WTC11 (cell line): ENCODE data around the gene PRR19. TPM values are rescaled to one million over a fixed set of nuclear protein-coding genes. Genes with fewer than 3 reads are reported as not detected.

ENCODE experiments used
- CREB1 ChIP-seq: sonication (generic); formaldehyde crosslinking; IDR thresholded peaks from 2 replicates; pipeline ENCODE4 v1.8.0; 2023; ENCODE audit warnings: mild to moderate bottlenecking, missing genetic modification reagents
- CTCF ChIP-seq: fragments of 200-600 bp; IDR thresholded peaks from 2 replicates; pipeline ENCODE4 v1.8.0; 2022; ENCODE audit warnings: antibody characterized with exemption
- EMX1 ChIP-seq: fragments of 250-450 bp; sonication (Bioruptor Pico); IDR thresholded peaks from 2 replicates; pipeline ENCODE4 v1.8.0; 2021; ENCODE audit warnings: mild to moderate bottlenecking
- FOXP1 ChIP-seq: sonication (generic); formaldehyde crosslinking; IDR thresholded peaks from 2 replicates; pipeline ENCODE4 v1.8.0; 2022; ENCODE audit warnings: missing genetic modification reagents, mild to moderate bottlenecking, moderate library complexity, borderline replicate concordance
- GRHL2 ChIP-seq: fragments of 250-450 bp; sonication (Bioruptor Pico); IDR thresholded peaks from 2 replicates; pipeline ENCODE4 v1.8.0; 2022; ENCODE audit warnings: mild to moderate bottlenecking, moderate library complexity; ENCODE audit not compliant: insufficient replicate concordance, severe bottlenecking
- HMGA2 ChIP-seq: fragments of 250-450 bp; sonication (Bioruptor Pico); IDR thresholded peaks from 2 replicates; pipeline ENCODE4 v1.4.0; 2021; ENCODE audit warnings: mild to moderate bottlenecking, moderate library complexity
- MAX ChIP-seq: sonication (generic); formaldehyde crosslinking; IDR thresholded peaks from 2 replicates; pipeline ENCODE4 v1.8.0; 2022; ENCODE audit warnings: mild to moderate bottlenecking, missing genetic modification reagents
- NFE2L1 ChIP-seq: sonication (generic); formaldehyde crosslinking; IDR thresholded peaks from 2 replicates; pipeline ENCODE4 v1.8.1; 2023; ENCODE audit warnings: missing genetic modification reagents
- NR2C2 ChIP-seq: sonication (generic); formaldehyde crosslinking; IDR thresholded peaks from 2 replicates; pipeline ENCODE4 v1.8.0; 2022; ENCODE audit warnings: mild to moderate bottlenecking, missing genetic modification reagents
- NR3C1 ChIP-seq: sonication (generic); formaldehyde crosslinking; conservative IDR thresholded peaks from 2 replicates; pipeline ENCODE4 v1.8.1; 2023; ENCODE audit warnings: low read depth, mild to moderate bottlenecking, missing genetic modification reagents
- PREB ChIP-seq: sonication (generic); formaldehyde crosslinking; IDR thresholded peaks from 2 replicates; pipeline ENCODE4 v1.8.1; 2022; ENCODE audit warnings: mild to moderate bottlenecking, missing genetic modification reagents, moderate library complexity, borderline replicate concordance
- SP1 ChIP-seq: sonication (generic); formaldehyde crosslinking; conservative IDR thresholded peaks from 2 replicates; pipeline ENCODE4 v1.8.1; 2022; ENCODE audit warnings: missing genetic modification reagents
- TEAD1 ChIP-seq: sonication (generic); formaldehyde crosslinking; IDR thresholded peaks from 2 replicates; pipeline ENCODE4 v1.8.0; 2022; ENCODE audit warnings: mild to moderate bottlenecking, missing genetic modification reagents
- TP53 ChIP-seq: sonication (generic); formaldehyde crosslinking; IDR thresholded peaks from 2 replicates; pipeline ENCODE4 v1.8.1; 2023; ENCODE audit warnings: mild to moderate bottlenecking, missing genetic modification reagents
- ZBTB21 ChIP-seq: sonication (generic); formaldehyde crosslinking; IDR thresholded peaks from 2 replicates; pipeline ENCODE4 v1.8.1; 2023; ENCODE audit warnings: mild to moderate bottlenecking, missing genetic modification reagents, borderline replicate concordance
- ZNF138 ChIP-seq: sonication (generic); formaldehyde crosslinking; conservative IDR thresholded peaks from 2 replicates; pipeline ENCODE4 v1.8.1; 2022; ENCODE audit warnings: mild to moderate bottlenecking, moderate library complexity, missing genetic modification reagents
- ZNF219 ChIP-seq: sonication (generic); formaldehyde crosslinking; IDR thresholded peaks from 2 replicates; pipeline ENCODE4 v1.8.0; 2023; ENCODE audit warnings: missing genetic modification reagents, mild to moderate bottlenecking, borderline replicate concordance
- ZNF423 ChIP-seq: fragments of 250-450 bp; sonication (Bioruptor Pico); IDR thresholded peaks from 2 replicates; pipeline ENCODE4 v2.1.2; 2022; ENCODE audit warnings: mild to moderate bottlenecking, moderate library complexity
- ZNF425 ChIP-seq: fragments of 250-450 bp; sonication (Bioruptor Pico); conservative IDR thresholded peaks from 2 replicates; pipeline ENCODE4 v1.9.0; 2021; ENCODE audit warnings: mild to moderate bottlenecking
- total RNA-seq: library from RNA; stranded (reverse); gene quantifications from 3 replicates; pipeline ENCODE4 v1.2.3, GENCODE V29; 2021
- TF ChIP-seq, protein P1 (sequence below): fragments of 250-450 bp; sonication (Bioruptor Pico); IDR thresholded peaks from 2 replicates; pipeline ENCODE4 v1.9.0; 2021; ENCODE audit warnings: moderate library complexity, mild to moderate bottlenecking, inconsistent platforms, borderline replicate concordance
- TF ChIP-seq, protein P2 (sequence below): sonication (generic); formaldehyde crosslinking; IDR thresholded peaks from 2 replicates; pipeline ENCODE4 v1.8.0; 2023; ENCODE audit warnings: missing genetic modification reagents
- TF ChIP-seq, protein P3 (sequence below): sonication (generic); formaldehyde crosslinking; IDR thresholded peaks from 2 replicates; pipeline ENCODE4 v1.8.1; 2023; ENCODE audit warnings: mild to moderate bottlenecking, missing genetic modification reagents, moderate library complexity
- TF ChIP-seq, protein P4 (sequence below): sonication (generic); formaldehyde crosslinking; IDR thresholded peaks from 2 replicates; pipeline ENCODE4 v1.8.1; 2022; ENCODE audit warnings: mild to moderate bottlenecking, moderate library complexity, missing genetic modification reagents
- TF ChIP-seq, protein P5 (sequence below): sonication (generic); formaldehyde crosslinking; IDR thresholded peaks from 2 replicates; pipeline ENCODE4 v1.8.0; 2023; ENCODE audit warnings: missing genetic modification reagents, mild to moderate bottlenecking, borderline replicate concordance

The PRR19 gene
- total RNA-seq, 1 experiment from 2014 or later: 3.7 TPM

DNA sequence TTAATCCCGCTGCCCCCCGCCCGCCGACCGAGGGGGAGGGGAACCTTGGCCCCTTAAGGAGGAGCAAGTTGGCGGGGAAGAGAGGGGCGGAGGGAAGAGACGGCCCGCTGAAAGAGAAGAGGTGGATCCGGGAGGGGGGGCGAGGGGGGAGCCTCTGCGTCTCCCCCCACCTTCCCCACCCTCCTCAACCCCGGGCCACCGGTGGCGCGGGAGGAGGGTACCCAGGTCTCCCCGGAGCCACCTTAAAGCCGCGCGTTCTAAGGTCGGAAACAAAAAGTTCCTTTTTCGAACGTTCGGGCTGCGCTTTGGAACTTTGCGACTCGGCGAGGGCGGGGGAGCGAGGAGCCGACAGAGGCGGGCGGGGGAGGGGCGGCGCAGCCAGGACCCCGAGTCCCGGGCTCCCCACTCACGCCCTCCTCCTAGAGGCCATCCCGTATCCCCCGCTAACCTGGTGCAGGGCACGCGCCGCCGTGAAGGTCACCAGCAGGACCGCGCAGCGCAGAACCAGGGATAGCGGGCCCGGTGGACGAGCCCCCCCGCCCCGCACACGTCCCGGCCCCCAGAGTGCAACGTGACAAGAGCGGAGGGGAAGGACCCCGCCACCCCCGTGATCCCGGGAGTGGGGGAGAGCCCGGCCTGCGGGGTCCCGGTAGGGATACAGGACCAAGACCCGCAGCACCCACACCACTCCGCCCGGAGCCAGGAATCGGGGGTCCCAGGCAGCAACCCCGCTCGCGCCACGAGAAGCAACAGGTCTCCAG lies 47.7 kb upstream of the PRR19 start (continued):
- TF ChIP-seq, protein P1, sequence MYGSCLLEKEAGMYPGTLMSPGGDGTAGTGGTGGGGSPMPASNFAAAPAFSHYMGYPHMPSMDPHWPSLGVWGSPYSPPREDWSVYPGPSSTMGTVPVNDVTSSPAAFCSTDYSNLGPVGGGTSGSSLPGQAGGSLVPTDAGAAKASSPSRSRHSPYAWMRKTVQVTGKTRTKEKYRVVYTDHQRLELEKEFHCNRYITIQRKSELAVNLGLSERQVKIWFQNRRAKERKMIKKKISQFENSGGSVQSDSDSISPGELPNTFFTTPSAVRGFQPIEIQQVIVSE: no peak
- TF ChIP-seq ZBTB21 (no peak), CTCF (no peak), SP1 (CRISPR knock-in tag) (0 out of 2 replicates have a peak, but pooled peaks have one; percentile 25), PREB (CRISPR knock-in tag) (no peak), CREB1 (CRISPR knock-in tag) (no peak), NR2C2 (no peak), HMGA2 (CRISPR knock-in tag) (no peak), FOXP1 (CRISPR knock-in tag) (no peak), TEAD1 (0 out of 2 replicates have a peak, but pooled peaks have one; percentile 25), ZNF423 (CRISPR knock-in tag) (no peak), ZNF219 (CRISPR knock-in tag) (no peak), NFE2L1 (no peak), MAX (CRISPR knock-in tag) (0 out of 2 replicates have a peak, but pooled peaks have one; percentile 39), EMX1 (CRISPR knock-in tag) (no peak), NR3C1 (no peak), ZNF425 (CRISPR knock-in tag) (no peak), ZNF138 (no peak), TP53 (no peak), GRHL2 (CRISPR knock-in tag) (no peak)
- TF ChIP-seq, protein P2, sequence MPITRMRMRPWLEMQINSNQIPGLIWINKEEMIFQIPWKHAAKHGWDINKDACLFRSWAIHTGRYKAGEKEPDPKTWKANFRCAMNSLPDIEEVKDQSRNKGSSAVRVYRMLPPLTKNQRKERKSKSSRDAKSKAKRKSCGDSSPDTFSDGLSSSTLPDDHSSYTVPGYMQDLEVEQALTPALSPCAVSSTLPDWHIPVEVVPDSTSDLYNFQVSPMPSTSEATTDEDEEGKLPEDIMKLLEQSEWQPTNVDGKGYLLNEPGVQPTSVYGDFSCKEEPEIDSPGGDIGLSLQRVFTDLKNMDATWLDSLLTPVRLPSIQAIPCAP (CRISPR knock-in tag): no peak
- TF ChIP-seq, protein P3, sequence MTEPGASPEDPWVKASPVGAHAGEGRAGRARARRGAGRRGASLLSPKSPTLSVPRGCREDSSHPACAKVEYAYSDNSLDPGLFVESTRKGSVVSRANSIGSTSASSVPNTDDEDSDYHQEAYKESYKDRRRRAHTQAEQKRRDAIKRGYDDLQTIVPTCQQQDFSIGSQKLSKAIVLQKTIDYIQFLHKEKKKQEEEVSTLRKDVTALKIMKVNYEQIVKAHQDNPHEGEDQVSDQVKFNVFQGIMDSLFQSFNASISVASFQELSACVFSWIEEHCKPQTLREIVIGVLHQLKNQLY: no peak
- TF ChIP-seq, protein P4, sequence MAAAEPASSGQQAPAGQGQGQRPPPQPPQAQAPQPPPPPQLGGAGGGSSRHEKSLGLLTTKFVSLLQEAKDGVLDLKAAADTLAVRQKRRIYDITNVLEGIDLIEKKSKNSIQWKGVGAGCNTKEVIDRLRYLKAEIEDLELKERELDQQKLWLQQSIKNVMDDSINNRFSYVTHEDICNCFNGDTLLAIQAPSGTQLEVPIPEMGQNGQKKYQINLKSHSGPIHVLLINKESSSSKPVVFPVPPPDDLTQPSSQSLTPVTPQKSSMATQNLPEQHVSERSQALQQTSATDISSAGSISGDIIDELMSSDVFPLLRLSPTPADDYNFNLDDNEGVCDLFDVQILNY (CRISPR knock-in tag): no peak
- TF ChIP-seq, protein P5, sequence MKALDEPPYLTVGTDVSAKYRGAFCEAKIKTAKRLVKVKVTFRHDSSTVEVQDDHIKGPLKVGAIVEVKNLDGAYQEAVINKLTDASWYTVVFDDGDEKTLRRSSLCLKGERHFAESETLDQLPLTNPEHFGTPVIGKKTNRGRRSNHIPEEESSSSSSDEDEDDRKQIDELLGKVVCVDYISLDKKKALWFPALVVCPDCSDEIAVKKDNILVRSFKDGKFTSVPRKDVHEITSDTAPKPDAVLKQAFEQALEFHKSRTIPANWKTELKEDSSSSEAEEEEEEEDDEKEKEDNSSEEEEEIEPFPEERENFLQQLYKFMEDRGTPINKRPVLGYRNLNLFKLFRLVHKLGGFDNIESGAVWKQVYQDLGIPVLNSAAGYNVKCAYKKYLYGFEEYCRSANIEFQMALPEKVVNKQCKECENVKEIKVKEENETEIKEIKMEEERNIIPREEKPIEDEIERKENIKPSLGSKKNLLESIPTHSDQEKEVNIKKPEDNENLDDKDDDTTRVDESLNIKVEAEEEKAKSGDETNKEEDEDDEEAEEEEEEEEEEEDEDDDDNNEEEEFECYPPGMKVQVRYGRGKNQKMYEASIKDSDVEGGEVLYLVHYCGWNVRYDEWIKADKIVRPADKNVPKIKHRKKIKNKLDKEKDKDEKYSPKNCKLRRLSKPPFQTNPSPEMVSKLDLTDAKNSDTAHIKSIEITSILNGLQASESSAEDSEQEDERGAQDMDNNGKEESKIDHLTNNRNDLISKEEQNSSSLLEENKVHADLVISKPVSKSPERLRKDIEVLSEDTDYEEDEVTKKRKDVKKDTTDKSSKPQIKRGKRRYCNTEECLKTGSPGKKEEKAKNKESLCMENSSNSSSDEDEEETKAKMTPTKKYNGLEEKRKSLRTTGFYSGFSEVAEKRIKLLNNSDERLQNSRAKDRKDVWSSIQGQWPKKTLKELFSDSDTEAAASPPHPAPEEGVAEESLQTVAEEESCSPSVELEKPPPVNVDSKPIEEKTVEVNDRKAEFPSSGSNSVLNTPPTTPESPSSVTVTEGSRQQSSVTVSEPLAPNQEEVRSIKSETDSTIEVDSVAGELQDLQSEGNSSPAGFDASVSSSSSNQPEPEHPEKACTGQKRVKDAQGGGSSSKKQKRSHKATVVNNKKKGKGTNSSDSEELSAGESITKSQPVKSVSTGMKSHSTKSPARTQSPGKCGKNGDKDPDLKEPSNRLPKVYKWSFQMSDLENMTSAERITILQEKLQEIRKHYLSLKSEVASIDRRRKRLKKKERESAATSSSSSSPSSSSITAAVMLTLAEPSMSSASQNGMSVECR (CRISPR knock-in tag): 0 out of 2 replicates have a peak, but pooled peaks have one; percentile 35
